Measurements from ENCODE around the gene EPC1.
A peak's percentile ranks its signal among the peaks of the same experiment; 100 is the strongest.
"Not testable (repeated sequence)": the region's sequence is repeated elsewhere in the genome, so short reads cannot be mapped to it uniquely, and the experiment has no call there.

The EPC1 gene

DNA sequence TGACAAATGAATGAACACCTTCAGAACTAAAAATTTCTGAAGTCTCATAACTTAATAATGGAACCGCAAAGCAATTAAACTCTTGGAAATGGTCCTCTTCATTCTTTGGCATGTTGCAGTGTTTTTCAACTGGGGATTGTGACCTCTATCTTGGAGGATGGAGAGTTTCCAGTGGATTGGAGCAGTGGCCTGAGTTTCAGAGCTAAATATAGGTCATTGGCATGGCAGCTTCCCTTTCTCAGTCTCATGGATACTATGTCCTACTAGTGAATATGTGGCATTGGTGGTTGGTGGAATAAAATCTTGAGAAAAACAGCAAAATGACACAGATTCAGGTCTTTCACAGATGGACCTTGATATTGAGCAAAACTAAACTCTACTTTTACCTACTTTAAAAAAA, 24.1 kb upstream of the EPC1 start:
- TF ChIP-seq POLR2A (IDR thresholded peaks at IDR 0.05; ENCODE audit: low read depth, low read length): no peak
- TF ChIP-seq TAF1 (IDR thresholded peaks at IDR 0.05; ENCODE audit: borderline replicate concordance, low read depth, low read length): no peak
- TF ChIP-seq POLR2AphosphoS5 (IDR thresholded peaks at IDR 0.05; ENCODE audit: low read depth, low read length): no peak
- FAIRE-seq: no peak
- DNase-seq (ENCODE audit: insufficient read length): no peak

GRCh38 chr10:32367793-32368453, 21.0 kb upstream of the EPC1 start:
- TF ChIP-seq POLR2A (IDR thresholded peaks at IDR 0.05; ENCODE audit: low read depth, low read length) (no peak), TAF1 (IDR thresholded peaks at IDR 0.05; ENCODE audit: borderline replicate concordance, low read depth, low read length) (no peak), POLR2AphosphoS5 (IDR thresholded peaks at IDR 0.05; ENCODE audit: low read depth, low read length) (no peak)
- FAIRE-seq (peak; percentile 65), DNase-seq (ENCODE audit: insufficient read length) (no peak)

- FAIRE-seq (no peak), DNase-seq (ENCODE audit: insufficient read length) (no peak)
- TF ChIP-seq POLR2A (IDR thresholded peaks at IDR 0.05; ENCODE audit: low read depth, low read length) (no peak), POLR2AphosphoS5 (IDR thresholded peaks at IDR 0.05; ENCODE audit: low read depth, low read length) (no peak), TAF1 (IDR thresholded peaks at IDR 0.05; ENCODE audit: borderline replicate concordance, low read depth, low read length) (no peak)
These were observed 19.6 kb upstream of the EPC1 start for GRCh38 chr10:32366588-32366987.

- TF ChIP-seq TAF1 (IDR thresholded peaks at IDR 0.05; ENCODE audit: borderline replicate concordance, low read depth, low read length): no peak
- TF ChIP-seq POLR2A (IDR thresholded peaks at IDR 0.05; ENCODE audit: low read depth, low read length): no peak
- TF ChIP-seq POLR2AphosphoS5 (IDR thresholded peaks at IDR 0.05; ENCODE audit: low read depth, low read length): no peak
- DNase-seq (ENCODE audit: insufficient read length) (no peak), FAIRE-seq (peak; percentile 17)
These were observed 19.2 kb upstream of the EPC1 start for GRCh38 chr10:32366111-32366510.

DNA sequence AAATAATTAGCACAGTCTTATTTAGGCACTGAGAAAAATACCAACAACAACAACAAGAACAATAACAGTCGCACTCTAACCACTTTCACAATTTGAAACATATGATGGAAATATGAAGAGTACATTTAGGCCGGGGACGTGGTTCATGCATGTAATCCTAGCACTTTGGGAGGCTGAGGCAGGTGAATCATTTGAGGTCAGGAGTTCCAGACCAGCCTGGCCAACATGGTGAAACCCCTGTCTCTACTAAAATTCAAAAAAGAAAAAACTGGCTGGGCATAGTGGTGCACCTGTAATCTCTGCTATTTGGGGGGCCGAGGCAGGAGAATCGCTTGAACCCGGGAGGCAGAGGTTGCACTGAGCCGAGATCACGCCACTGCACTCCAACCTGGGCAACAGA, 18.4 kb upstream of the EPC1 start:
- DNase-seq (ENCODE audit: insufficient read length); FAIRE-seq: not testable (repeated sequence)

DNA sequence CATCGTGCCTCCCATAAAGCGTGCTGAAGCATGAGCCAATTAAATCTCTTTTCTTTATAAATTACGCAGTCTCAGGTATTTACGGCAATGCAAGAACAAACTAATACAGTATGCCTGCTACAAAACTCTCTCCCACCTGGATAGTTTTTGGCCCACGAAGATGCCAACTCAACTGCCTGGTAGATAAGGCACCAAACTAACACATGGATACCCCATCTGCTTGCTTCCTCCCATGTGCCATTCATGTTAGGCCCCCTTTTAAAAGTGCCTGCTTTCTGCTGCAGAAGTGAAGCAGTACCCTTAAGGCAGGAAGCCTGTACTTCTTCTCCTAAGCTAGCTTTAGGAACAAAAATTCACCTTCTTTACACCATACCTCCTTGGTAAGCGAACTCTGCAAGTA, 15.6 kb upstream of the EPC1 start:
- FAIRE-seq (no peak), DNase-seq (ENCODE audit: insufficient read length) (no peak)
- TF ChIP-seq TAF1 (IDR thresholded peaks at IDR 0.05; ENCODE audit: borderline replicate concordance, low read depth, low read length) (no peak), POLR2A (IDR thresholded peaks at IDR 0.05; ENCODE audit: low read depth, low read length) (no peak), POLR2AphosphoS5 (IDR thresholded peaks at IDR 0.05; ENCODE audit: low read depth, low read length) (no peak)

GRCh38 chr10:32360884-32361283, 13.9 kb upstream of the EPC1 start:
- FAIRE-seq (no peak), DNase-seq (ENCODE audit: insufficient read length) (no peak)
- TF ChIP-seq POLR2A (IDR thresholded peaks at IDR 0.05; ENCODE audit: low read depth, low read length) (no peak), TAF1 (IDR thresholded peaks at IDR 0.05; ENCODE audit: borderline replicate concordance, low read depth, low read length) (no peak), POLR2AphosphoS5 (IDR thresholded peaks at IDR 0.05; ENCODE audit: low read depth, low read length) (no peak)

DNA sequence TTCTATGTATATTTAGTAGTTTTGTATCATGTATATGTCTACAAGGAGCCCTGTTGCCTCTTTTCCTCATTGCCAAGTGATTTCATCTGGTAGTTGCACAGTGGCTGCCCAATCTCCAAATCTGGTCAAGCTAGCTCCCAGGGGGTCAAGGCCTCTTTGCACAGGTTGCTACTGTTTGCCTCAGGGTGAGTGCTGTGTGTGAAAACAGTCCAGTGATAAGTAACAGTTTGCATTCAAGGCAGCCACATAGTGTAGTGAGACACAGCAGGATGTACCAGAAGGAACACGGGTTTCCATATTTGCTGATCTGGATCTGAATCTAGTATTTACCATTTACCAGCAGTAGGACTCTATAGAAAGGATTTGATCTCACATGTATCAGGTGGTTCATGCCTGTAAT, 13.3 kb upstream of the EPC1 start:
- DNase-seq (ENCODE audit: insufficient read length): no peak
- FAIRE-seq: no peak
- TF ChIP-seq POLR2A (IDR thresholded peaks at IDR 0.05; ENCODE audit: low read depth, low read length): no peak
- TF ChIP-seq TAF1 (IDR thresholded peaks at IDR 0.05; ENCODE audit: borderline replicate concordance, low read depth, low read length): no peak
- TF ChIP-seq POLR2AphosphoS5 (IDR thresholded peaks at IDR 0.05; ENCODE audit: low read depth, low read length): no peak

DNA sequence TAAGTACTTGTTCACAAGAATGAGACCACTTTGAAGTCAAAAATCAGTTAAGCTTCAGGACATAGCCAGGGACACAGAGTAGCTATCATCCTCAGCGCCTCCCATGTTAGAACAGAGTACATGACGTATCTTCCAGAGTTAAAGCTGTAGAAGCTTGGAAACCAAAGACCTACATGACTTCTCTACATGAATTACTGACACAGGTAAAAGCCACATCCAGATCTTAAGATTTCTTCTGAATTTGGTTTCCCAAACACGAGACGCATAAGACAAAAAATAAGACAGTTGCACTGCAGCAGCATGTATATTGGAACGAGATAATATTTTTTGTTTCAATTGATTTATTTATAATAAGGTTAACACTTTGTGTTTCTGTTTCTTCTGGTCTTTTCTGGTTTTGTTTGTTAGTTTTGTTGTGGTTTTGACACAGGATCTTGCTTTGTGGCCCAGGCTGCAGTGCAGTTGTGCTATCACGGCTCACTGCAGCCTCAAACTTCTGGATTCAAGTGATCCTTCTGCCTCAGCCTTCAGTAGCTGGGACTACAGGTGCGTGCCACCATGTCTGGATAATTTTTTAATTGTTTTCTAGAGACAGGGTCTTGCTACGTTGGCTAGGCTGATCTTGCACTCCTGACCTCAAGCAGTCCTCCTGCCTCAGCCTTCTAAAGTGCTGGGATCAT, 10.2 kb upstream of the EPC1 start:
- DNase-seq (ENCODE audit: insufficient read length): no peak
- no peak for FAIRE-seq
- no peak for TF ChIP-seq POLR2A (IDR thresholded peaks at IDR 0.05; ENCODE audit: low read depth, low read length)

DNA sequence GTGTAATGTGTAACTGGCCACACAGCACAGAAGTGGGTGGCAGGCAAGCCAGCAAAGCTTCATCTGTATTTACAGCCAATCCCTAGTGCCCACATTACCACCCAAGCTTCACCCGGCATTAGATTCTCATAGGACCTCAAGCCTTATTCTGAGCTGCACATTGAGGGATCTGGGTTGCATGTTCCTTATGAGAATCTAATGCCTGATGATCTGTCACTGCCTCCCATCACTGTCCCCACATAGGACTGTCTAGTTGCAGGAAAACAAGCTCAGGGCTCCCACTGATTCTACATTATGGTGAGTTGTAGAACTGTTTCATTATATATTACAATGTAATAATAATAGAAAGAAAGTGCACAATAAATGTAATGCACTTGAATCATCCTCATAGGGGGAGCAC, 7.7 kb upstream of the EPC1 start:
- FAIRE-seq; DNase-seq (ENCODE audit: insufficient read length): not testable (repeated sequence)

DNA sequence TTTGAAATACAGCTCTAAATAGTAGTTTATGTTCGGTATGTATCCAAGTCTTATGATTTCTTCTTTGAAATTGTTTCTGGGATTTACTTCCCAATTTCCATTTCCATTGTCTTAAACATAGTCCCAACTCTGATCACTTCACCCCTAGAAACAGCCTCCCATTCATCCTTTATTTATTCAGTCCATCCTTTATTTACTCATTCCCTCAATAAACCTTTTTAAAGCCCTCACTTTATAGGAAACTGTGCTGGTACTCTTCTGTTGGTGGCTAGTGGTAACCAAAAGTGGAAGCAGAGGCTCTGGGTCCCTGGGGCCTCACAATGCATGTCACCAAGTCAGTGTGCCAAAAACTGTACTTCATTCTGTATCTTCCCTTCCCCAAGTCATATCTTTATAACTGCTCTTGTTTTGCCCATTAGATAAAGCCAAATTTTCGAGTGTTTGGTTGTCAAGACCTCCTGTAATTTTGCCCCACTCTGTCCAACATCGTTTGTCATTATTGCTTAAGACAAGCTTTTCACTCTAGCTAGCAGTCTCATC, 3.9 kb upstream of the EPC1 start:
- TF ChIP-seq POLR2AphosphoS5 (IDR thresholded peaks at IDR 0.05; ENCODE audit: low read depth, low read length) (no peak), POLR2A (IDR thresholded peaks at IDR 0.05; ENCODE audit: low read depth, low read length) (no peak), TAF1 (IDR thresholded peaks at IDR 0.05; ENCODE audit: borderline replicate concordance, low read depth, low read length) (no peak)
- DNase-seq (ENCODE audit: insufficient read length) (no peak), FAIRE-seq (no peak)

DNA sequence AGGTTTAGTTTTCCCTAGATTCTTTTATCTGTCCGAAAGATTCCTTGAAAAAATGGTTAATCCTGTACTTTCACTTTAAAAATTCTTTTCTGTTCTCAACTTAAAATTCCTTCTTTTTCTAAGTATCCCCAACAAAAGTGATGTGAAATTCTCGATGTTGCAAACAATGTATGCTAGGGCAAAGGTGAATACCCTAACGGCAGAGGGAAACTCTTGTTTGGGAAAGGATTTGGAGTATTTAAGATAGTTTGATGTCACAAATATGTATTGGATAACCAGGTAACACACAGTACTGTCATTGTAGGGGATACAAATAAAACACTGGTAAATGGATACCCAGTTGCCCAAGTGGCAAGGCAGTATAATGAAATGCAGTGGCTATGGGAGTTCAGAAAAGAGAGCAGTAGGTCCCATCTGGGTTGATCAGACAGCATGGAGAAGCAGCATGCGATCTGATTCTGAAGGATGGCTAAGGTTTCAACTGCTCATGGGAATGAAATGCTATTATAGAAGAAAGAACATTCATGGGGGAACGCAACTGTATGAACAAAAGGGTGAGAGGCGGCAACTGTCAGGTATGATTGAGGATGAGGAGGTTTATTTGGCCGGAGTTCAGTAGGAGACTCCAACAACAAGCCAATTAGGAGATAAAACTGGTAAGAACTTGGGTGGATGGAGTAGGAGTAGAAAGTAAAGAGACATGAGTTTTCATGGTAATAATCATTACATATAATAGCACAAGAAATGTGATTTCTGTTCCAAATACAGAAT, 3.2 kb upstream of the EPC1 start:
- DNase-seq (ENCODE audit: insufficient read length): no peak
- FAIRE-seq: no peak
- no peak for TF ChIP-seq POLR2A (IDR thresholded peaks at IDR 0.05; ENCODE audit: low read depth, low read length)
- TF ChIP-seq POLR2AphosphoS5 (IDR thresholded peaks at IDR 0.05; ENCODE audit: low read depth, low read length): no peak
- no peak for TF ChIP-seq TAF1 (IDR thresholded peaks at IDR 0.05; ENCODE audit: borderline replicate concordance, low read depth, low read length)

Data from GM12892 (cell line).